Subcutaneous adipose tissue (tissue), 4 donors: ENCODE data around the gene LMF1. TPM values are rescaled to one million over a fixed set of nuclear protein-coding genes. Genes with fewer than 3 reads are reported as not detected.

Experiments used
- total RNA-seq, 4 donors: library from RNA; depleted of rRNA; stranded (reverse); fragments of >200 nt; gene quantifications; one replicate each; pipeline ENCODE4 v1.1.0, GENCODE V29; 2016
- TF ChIP-seq, protein P1 (sequence below): fragments of 450-650 bp; IDR thresholded peaks from one replicate; pipeline ENCODE4 v1.5.1; 2016; ENCODE audit warnings: low read depth, mild to moderate bottlenecking, control low read depth, antibody characterized with exemption, moderate library complexity

Gene LMF1
- total RNA-seq, 4 donors from 2014 or later = 16.0 to 30.3 (median 24.2) TPM

DNA sequence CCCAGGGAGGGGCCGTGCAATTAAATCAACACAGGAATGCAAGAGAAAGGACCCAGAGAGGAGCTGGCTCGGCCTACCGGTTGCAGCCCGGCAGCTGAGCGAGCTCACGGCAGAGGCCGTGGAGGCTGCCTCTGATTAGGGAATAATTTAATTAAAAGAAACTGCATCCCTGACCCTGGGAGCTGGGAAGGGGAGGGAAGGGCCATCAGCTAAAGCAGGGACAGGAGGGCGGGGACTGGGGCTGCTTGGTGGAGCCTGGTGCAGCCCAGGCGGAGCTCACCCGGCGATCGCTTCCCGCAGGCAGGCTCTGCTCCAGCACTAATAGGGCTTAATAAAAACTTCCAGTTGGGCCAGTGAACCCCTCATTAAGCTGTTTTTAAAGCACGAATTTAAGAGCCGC, 43.4 kb downstream of the LMF1 start:
- TF ChIP-seq, protein P1, sequence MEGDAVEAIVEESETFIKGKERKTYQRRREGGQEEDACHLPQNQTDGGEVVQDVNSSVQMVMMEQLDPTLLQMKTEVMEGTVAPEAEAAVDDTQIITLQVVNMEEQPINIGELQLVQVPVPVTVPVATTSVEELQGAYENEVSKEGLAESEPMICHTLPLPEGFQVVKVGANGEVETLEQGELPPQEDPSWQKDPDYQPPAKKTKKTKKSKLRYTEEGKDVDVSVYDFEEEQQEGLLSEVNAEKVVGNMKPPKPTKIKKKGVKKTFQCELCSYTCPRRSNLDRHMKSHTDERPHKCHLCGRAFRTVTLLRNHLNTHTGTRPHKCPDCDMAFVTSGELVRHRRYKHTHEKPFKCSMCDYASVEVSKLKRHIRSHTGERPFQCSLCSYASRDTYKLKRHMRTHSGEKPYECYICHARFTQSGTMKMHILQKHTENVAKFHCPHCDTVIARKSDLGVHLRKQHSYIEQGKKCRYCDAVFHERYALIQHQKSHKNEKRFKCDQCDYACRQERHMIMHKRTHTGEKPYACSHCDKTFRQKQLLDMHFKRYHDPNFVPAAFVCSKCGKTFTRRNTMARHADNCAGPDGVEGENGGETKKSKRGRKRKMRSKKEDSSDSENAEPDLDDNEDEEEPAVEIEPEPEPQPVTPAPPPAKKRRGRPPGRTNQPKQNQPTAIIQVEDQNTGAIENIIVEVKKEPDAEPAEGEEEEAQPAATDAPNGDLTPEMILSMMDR = no peak

DNA sequence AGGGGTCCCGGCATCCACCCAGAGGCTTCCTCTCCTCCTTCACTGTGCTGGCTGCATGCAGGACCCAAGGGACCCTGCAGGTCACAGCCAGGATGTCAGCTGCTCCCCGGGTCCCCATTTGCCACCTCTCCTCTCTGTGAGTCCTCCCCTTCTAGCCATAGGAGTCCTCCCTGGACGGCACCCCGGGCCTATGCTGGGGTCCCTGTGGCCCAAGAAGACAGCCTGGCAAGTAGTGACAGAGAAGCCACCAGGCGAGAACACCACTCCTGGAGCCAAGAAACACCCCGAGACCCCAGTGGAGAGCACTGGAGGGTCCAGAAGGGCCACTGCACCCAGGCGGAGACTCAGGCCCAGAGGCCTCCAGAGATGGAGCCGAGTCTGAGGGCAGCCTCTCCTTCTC, 44.1 kb downstream of the LMF1 start:
- TF ChIP-seq, protein P1 = no peak

DNA sequence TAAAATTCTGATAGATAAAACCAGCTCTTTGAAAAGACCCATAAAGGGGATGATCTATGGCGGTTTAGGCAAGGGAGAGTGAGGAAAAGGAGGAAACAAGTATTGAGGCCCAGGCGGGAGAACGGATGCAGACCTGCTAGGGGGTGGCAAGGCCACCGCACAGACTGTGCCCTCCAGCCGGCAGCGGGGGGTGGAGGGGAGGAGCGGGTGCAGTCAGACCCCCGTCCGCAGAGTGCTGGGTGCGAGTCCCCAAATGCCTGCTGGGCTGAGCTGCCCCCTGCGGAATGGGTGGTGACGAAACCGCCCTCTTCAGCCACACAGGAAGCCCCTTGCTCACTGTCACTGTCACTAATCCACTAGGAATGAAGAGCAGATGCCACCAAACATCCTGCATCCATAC, 46.0 kb downstream of the LMF1 start:
- TF ChIP-seq, protein P1 = no peak

DNA sequence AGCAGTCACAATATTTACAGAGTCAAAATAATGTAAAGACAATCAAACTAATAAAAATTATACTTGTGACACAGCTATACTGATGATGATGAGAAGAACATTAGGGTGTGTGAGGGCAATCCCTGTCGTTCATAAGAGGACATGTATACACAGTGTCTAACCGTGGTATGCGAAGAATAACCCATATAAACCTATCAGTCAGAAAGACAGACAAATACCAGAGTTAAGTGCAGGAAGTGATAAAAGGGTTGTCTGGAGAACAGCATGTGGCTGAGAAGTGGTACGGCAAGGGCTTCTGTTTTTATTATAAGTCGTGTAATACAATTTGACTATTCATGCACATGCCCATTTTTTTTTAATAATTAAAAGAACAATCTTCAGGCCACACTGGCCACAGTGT, 46.7 kb downstream of the LMF1 start:
- TF ChIP-seq, protein P1 = no peak

DNA sequence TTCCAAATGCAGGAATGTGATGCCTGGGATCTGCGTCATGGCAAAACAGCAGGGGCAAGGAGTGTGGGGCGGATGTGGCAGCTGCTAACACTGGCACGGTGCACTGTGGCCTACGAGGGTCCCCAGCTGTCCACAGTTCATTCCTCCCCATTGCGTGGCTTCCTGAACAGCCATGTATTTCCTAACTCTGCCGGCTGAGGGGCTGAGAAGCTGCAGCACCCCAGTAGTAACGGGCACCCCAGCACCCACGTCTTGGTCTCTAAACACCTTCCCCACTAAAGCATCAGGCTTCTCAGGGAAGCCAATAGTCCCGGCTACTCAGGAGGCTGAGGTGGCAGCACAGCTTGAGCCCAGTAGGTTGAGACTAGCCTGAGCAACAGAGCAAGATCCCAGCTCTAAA, 47.6 kb downstream of the LMF1 start:
- TF ChIP-seq, protein P1 = no peak

GRCh38 chr16:922051-922450, 48.7 kb downstream of the LMF1 start:
- TF ChIP-seq, protein P1 = no peak

DNA sequence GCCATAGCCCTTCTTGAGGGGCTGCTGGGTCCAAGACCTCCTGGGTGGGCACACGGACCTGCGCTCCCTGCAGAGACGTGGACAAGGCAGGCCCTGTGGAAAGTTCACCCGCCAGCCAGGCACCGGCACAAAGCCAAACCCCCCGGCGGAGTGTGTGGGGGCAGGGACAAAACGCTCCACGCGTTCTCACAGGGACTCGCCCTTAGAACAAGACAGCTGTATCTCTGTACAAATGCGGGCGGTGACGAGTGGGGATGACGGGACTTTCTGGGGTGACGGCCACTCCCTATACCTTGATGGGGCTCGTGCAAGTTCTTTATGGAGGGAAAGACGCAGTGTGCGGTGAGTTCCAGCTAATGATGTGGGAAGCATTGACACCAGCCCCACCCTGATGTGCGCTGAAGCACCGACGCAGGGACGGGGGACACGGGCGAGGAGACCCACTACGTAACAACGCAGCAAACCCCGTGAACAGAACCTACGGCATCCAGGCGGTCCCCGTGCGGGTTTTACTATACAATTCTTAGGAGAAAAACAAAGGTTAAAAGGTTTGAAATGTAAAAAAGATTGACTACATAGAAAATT, 49.4 kb downstream of the LMF1 start:
- TF ChIP-seq, protein P1 = no peak
